ENCODE data around the gene DNAH11. TPM values are rescaled to one million over a fixed set of nuclear protein-coding genes. Genes with fewer than 3 reads are reported as not detected.

The DNAH11 gene
- total and polyA plus RNA-seq, 2 of the 4 experiments (the other 2 are of a cell fraction): not detected

DNA sequence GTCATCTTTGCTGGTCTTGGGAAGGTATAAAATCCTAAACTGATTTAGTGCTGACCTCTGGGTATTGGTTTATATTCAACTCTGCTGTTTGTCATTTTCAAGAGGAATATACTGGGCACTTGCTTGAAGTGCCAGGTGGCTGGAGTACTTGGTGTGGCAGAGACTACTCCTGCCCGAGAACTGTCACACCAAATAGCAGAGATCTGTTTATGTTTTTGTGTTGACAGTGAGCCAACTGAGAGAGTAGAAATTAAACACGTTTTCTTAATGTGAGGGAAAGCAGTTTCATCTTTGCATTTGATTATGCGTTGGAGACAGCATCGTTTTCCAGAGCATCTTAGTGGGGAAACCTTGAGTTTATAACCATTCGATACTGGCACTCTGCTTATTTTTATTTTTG is 228.4 kb downstream of the DNAH11 start:
- H4K8ac ChIP-seq (ENCODE audit: low read depth in 2 of 2, low read length in 2 of 2): no peak overlapping the region
- dilution Hi-C loops (cut with HindIII; ENCODE audit: low sequenced_read_pairs, unreplicated experiment): no loop called here
- H3K14ac ChIP-seq (replicated peaks; ENCODE audit: low read depth, low read length): no peak overlapping the region
- ATAC-seq (ENCODE audit: low read depth) (no peak), DNase-seq (no peak)
- TF ChIP-seq CEBPB (IDR thresholded peaks at IDR 0.05; ENCODE audit: low read depth, low read length) (no peak), NFE2L2 (IDR thresholded peaks at IDR 0.05; ENCODE audit: low read depth, low read length) (no peak), MAZ (IDR thresholded peaks at IDR 0.05; ENCODE audit: borderline replicate concordance, low read depth, low read length) (no peak)
- TF ChIP-seq, protein P1, sequence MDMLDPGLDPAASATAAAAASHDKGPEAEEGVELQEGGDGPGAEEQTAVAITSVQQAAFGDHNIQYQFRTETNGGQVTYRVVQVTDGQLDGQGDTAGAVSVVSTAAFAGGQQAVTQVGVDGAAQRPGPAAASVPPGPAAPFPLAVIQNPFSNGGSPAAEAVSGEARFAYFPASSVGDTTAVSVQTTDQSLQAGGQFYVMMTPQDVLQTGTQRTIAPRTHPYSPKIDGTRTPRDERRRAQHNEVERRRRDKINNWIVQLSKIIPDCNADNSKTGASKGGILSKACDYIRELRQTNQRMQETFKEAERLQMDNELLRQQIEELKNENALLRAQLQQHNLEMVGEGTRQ (IDR thresholded peaks at IDR 0.05; ENCODE audit: low read depth, low read length): no peak
- ChIA-PET POLR2A (ENCODE audit: unreplicated experiment) (no interaction called here), CTCF (no interaction called here)
- no peak overlapping the region for H3K18ac ChIP-seq (ENCODE audit: low read depth, low read length)
- H3K9ac ChIP-seq (ENCODE audit: low read depth, low read length): no peak overlapping the region
- H3K4me2 ChIP-seq (ENCODE audit: low read depth, low read length): no peak overlapping the region
- H4K5ac ChIP-seq (ENCODE audit: low read depth, low read length): no peak overlapping the region
- H2BK15ac ChIP-seq (ENCODE audit: low read depth, low read length): no peak overlapping the region
- H2BK120ac ChIP-seq (ENCODE audit: low read depth, low read length): no peak overlapping the region
- BruUV-seq (replicated peaks): no TSS peak
- no peaks in the 10 kb centered on the region for H3K79me1 ChIP-seq (ENCODE audit: low read depth in 1 of 2, low read length in 2 of 2)
- H2AK9ac ChIP-seq (replicated peaks; ENCODE audit: low read depth, low read length, poor library complexity): no peak overlapping the region
- no peak overlapping the region for H4K91ac ChIP-seq (ENCODE audit: insufficient read depth, low read depth, low read length)
- no peak overlapping the region for H3K56ac ChIP-seq (ENCODE audit: extremely low read depth, insufficient read depth, low read length)
- no peaks in the 10 kb centered on the region for H3K4me1 ChIP-seq (ENCODE audit: control insufficient read depth, insufficient read depth, low read length)
- H3K23ac ChIP-seq (ENCODE audit: low read depth, low read length): no peak overlapping the region
- WGBS, 2 experiments (ENCODE audit: extremely low coverage in 2 of 2, insufficient read length in 1 of 2): 0% methylated on average over 1 of the region's 5 CpGs; no CpG with 5 or more reads in 1 of the 2 experiments
- in situ Hi-C loops (cut with MboI; ENCODE audit: low sequenced_read_pairs): no loop called here
- no peaks in the 10 kb centered on the region for H3K9me1 ChIP-seq (ENCODE audit: insufficient read depth, low read length)
- H3K9me3 ChIP-seq (ENCODE audit: control insufficient read depth, insufficient read depth, low read length): no peaks in the 10 kb centered on the region
- no peak overlapping the region for H2BK5ac ChIP-seq (ENCODE audit: low read depth, low read length, poor library complexity, severe bottlenecking)
- H3K27ac ChIP-seq (ENCODE audit: insufficient read depth, low read length): no peak overlapping the region
- no peak overlapping the region for H2AK5ac ChIP-seq (ENCODE audit: low read depth, low read length)
- no peaks in the 10 kb centered on the region for H3K36me3 ChIP-seq (ENCODE audit: control insufficient read depth, insufficient read depth, low read length)
- H2AFZ ChIP-seq (replicated peaks; ENCODE audit: low read length, poor library complexity): no peak overlapping the region
- H4K20me1 ChIP-seq (ENCODE audit: insufficient read depth, low read length): no peaks in the 10 kb centered on the region
- H2BK20ac ChIP-seq (ENCODE audit: low read depth, low read length): no peak overlapping the region
- H3K27me3 ChIP-seq (ENCODE audit: control insufficient read depth, insufficient read depth, low read length): no peaks in the 10 kb centered on the region
- H3K4ac ChIP-seq (ENCODE audit: low read depth, low read length): no peak overlapping the region
- no peak overlapping the region for H3K4me3 ChIP-seq (ENCODE audit: insufficient read depth, low read depth, low read length)
- intact Hi-C loops (cut with micrococcal nuclease): no loop called here

All from IMR-90 (cell line).